HepG2 (cell line): ENCODE measurements around the gene C2orf15. TPM values are rescaled to one million over a fixed set of nuclear protein-coding genes. Genes with fewer than 3 reads are reported as not detected.

Source experiments
- ATAC-seq: fragments of 200-7000 bp; cut with Tn5 transposase; 3 replicates; pipeline ENCODE4 v1.9.1; 2020; ENCODE audit warnings: mild to moderate bottlenecking, moderate library complexity
- BruUV-seq: library from RNA; stranded (reverse); fragments of 400-500 nt; replicated peaks from 2 replicates; lab custom pipeline; 2021; lab: Mats Ljungman, UMichigan
- CTCF ChIA-PET: fragments of 300-600 bp; formaldehyde crosslinking; extraction: SDS; loops from one replicate; lab custom pipeline; 2021; ENCODE audit warnings: low total read pairs, inconsistent platforms, low intra/inter-chr PET ratio; lab: Yijun Ruan, JAX
- POLR2A ChIA-PET: fragments of 350-600 bp; sonication (Branson Sonifier 250); formaldehyde crosslinking; loops from one replicate; lab custom pipeline; 2020; ENCODE audit warnings: antibody characterized with exemption, inconsistent platforms; lab: Yijun Ruan, JAX
- DNase-seq: peaks from one replicate; pipeline ENCODE4 v3.0.0-alpha.2; 2015; ENCODE audit warnings: low spot score
- FAIRE-seq: peaks from 3 replicates; lab custom pipeline; 2011; peaks lifted over from hg19 to GRCh38; lab: Jason Lieb, UNC
- H2AFZ ChIP-seq: one replicate; pipeline ENCODE4 v1.6.1; 2011; ENCODE audit warnings: low read length, inconsistent platforms
- H3K27ac ChIP-seq: fragments of 300-600 bp; 3 replicates; pipeline ENCODE4 v1.8.0; 2011; ENCODE audit warnings: mixed run types, mild to moderate bottlenecking, mixed read lengths, low read length, inconsistent platforms; ENCODE audit not compliant: insufficient read depth; ENCODE audit errors: extremely low read length
- H3K27me3 ChIP-seq, 2 experiments: fragments of 200-600 bp in 1 of 2; 2 replicates in 1 of 2; 3 replicates in 1 of 2; pipeline versions ENCODE4 v1.6.0 to v1.8.0; 2011; ENCODE audit warnings: low read length in 2 of 2, mild to moderate bottlenecking in 2 of 2, moderate library complexity in 2 of 2, inconsistent platforms in 1 of 2; ENCODE audit not compliant: insufficient read depth in 2 of 2, control insufficient read depth in 1 of 2
- H3K36me3 ChIP-seq, 2 experiments: fragments of 200-600 bp in 1 of 2; replicated peaks in 1 of 2; 2 replicates in 1 of 2; 3 replicates in 1 of 2; pipeline versions ENCODE4 v1.5.1 to v1.8.0; 2011; ENCODE audit warnings: low read length in 2 of 2, inconsistent platforms in 1 of 2; ENCODE audit not compliant: insufficient read depth in 2 of 2, control insufficient read depth in 1 of 2
- H3K4me1 ChIP-seq: 2 replicates; pipeline ENCODE4 v1.5.1; 2012; ENCODE audit warnings: low read length, inconsistent platforms; ENCODE audit not compliant: insufficient read depth
- H3K4me2 ChIP-seq: 2 replicates; pipeline ENCODE4 v1.6.0; 2011; ENCODE audit warnings: low read depth, low read length, inconsistent platforms
- H3K4me3 ChIP-seq, 3 experiments: fragments of 200-600 bp in 1 of 3; sonication (generic), shearing (Covaris generic) in 1 of 3; replicated peaks in 1 of 3; 2 replicates each; pipeline ENCODE4 v1.5.1; 2011 to 2016; ENCODE audit warnings: low read length in 3 of 3, inconsistent platforms in 2 of 3, low read depth in 2 of 3, mild to moderate bottlenecking in 2 of 3, control low read depth in 1 of 3, mixed read lengths in 1 of 3; ENCODE audit not compliant: insufficient read depth in 1 of 3
- H3K79me2 ChIP-seq: one replicate; pipeline ENCODE4 v1.6.1; 2011; ENCODE audit warnings: low read length, inconsistent platforms; ENCODE audit not compliant: insufficient read depth
- H3K9ac ChIP-seq: 2 replicates; pipeline ENCODE4 v1.6.0; 2011; ENCODE audit warnings: mild to moderate bottlenecking, low read depth, low read length, inconsistent platforms; ENCODE audit not compliant: insufficient read depth
- H3K9me3 ChIP-seq: 2 replicates; pipeline ENCODE4 v1.5.1; 2012; ENCODE audit warnings: mild to moderate bottlenecking, low read length
- H4K20me1 ChIP-seq: 2 replicates; pipeline ENCODE4 v1.6.0; 2011; ENCODE audit warnings: inconsistent platforms, mild to moderate bottlenecking, low read length, moderate library complexity; ENCODE audit not compliant: insufficient read depth
- CEBPB ChIP-seq: IDR thresholded peaks from 2 replicates; pipeline ENCODE4 v1.6.1; 2011; ENCODE audit warnings: low read depth, low read length, improper control_type of control experiment, borderline replicate concordance
- CEBPG ChIP-seq: IDR thresholded peaks from 2 replicates; pipeline ENCODE4 v1.6.1; 2016
- JDP2 ChIP-seq: sonication (generic); formaldehyde crosslinking; IDR thresholded peaks from 2 replicates; pipeline ENCODE4 v1.8.1; 2022; ENCODE audit warnings: missing genetic modification reagents, borderline replicate concordance
- MBNL3 ChIP-seq: fragments of 250-450 bp; sonication (Bioruptor Pico); conservative IDR thresholded peaks from 2 replicates; pipeline ENCODE4 v1.8.0; 2022; ENCODE audit warnings: mild to moderate bottlenecking, inconsistent platforms
- MYC ChIP-seq: sonication (generic); formaldehyde crosslinking; IDR thresholded peaks from 2 replicates; pipeline ENCODE4 v1.9.0; 2021; ENCODE audit warnings: missing genetic modification reagents, borderline replicate concordance
- NR1H2 ChIP-seq: sonication (generic); formaldehyde crosslinking; IDR thresholded peaks from 2 replicates; pipeline ENCODE4 v1.8.1; 2022; ENCODE audit warnings: low read depth, missing genetic modification reagents, borderline replicate concordance
- ZNF232 ChIP-seq: sonication (generic); formaldehyde crosslinking; IDR thresholded peaks from 2 replicates; pipeline ENCODE4 v1.4.0; 2020; ENCODE audit warnings: missing genetic modification reagents, borderline replicate concordance
- ZNF234 ChIP-seq: sonication (generic); formaldehyde crosslinking; conservative IDR thresholded peaks from 2 replicates; pipeline ENCODE4 v1.5.1; 2020; ENCODE audit warnings: mild to moderate bottlenecking, missing genetic modification reagents
- ZNF652 ChIP-seq: IDR thresholded peaks from 2 replicates; pipeline ENCODE4 v1.6.1; 2016; ENCODE audit warnings: low read depth, borderline replicate concordance
- WGBS: methylation state at CpG from one replicate; pipeline ENCODE4 v1.1.6; 2017; ENCODE audit warnings: low lambda C conversion rate; 5-methylcytosine and 5-hydroxymethylcytosine counted together
- in situ Hi-C: cut with HindIII; loops from 2 replicates; pipeline ENCODE4 v1.10.0; 2017; ENCODE audit warnings: low pct_unique_long_range_greater_than_20kb; ENCODE audit not compliant: extremely low pct_ligation_motif_present
- intact Hi-C: fragments of 100-400 bp; cut with micrococcal nuclease; formaldehyde crosslinking; loops from one replicate; pipeline ENCODE4 v1.10.0; 2022; ENCODE audit not compliant: unreplicated experiment
- polyA plus RNA-seq, 8 experiments: library from polyadenylated mRNA; depleted of rRNA in 3 of 8; stranded (reverse) in 7 of 8; unstranded in 1 of 8; fragments of >200 nt; fragmentation: Illumina TruSeq in 4 of 8; extraction: Trizol in 4 of 8; gene quantifications; 2 replicates each; pipeline versions ENCODE4 v1.2.1 to v1.2.3, GENCODE V29; 2011 to 2016; ENCODE audit warnings: low read depth in 4 of 8, missing spikeins in 1 of 8, mixed read lengths in 1 of 8; ENCODE audit not compliant: insufficient read depth in 1 of 8
- total RNA-seq, 5 experiments: library from RNA; depleted of rRNA; stranded (reverse); fragments of >200 nt; fragmentation: Illumina TruSeq; extraction: Trizol; gene quantifications; 2 replicates each; pipeline ENCODE4 v1.2.3, GENCODE V29; 2016; ENCODE audit warnings: low read depth in 1 of 5
- TF ChIP-seq, protein P1 (sequence below): sonication (generic); formaldehyde crosslinking; IDR thresholded peaks from 2 replicates; pipeline ENCODE4 v1.4.0; 2020; ENCODE audit warnings: mild to moderate bottlenecking, missing genetic modification reagents, borderline replicate concordance
- TF ChIP-seq, protein P2 (sequence below): sonication (generic); formaldehyde crosslinking; IDR thresholded peaks from 2 replicates; pipeline ENCODE4 v1.8.0; 2022; ENCODE audit warnings: mild to moderate bottlenecking, missing genetic modification reagents, moderate library complexity

C2orf15 gene
- total and polyA plus RNA-seq, 2 of the 13 experiments (the other 11 are each of a cell fraction or from before 2014, with no cell fraction given), result 5.5 to 8.3 TPM

- Histone ChIP-seq H3K4me3 (no peak overlapping the region), H3K27ac (no peak overlapping the region), H3K27me3 (no peaks in the 10 kb centered on the region), H3K4me1 (no peaks in the 10 kb centered on the region), H3K9me3 (no peaks in the 10 kb centered on the region), H3K9ac (no peak overlapping the region), H2AFZ (peak overlapping the region; percentile 48), H3K36me3 (no peaks in the 10 kb centered on the region), H3K4me2 (peak overlapping the region; percentile 51; the same call in 1 of the 2 replicates), H3K79me2 (no peaks in the 10 kb centered on the region), H4K20me1 (no peaks in the 10 kb centered on the region)
- TF ChIP-seq CEBPG (peak; percentile 63), CEBPB (peak; percentile 90), JDP2 (CRISPR knock-in tag) (no peak), ZNF652 (CRISPR knock-in tag) (peak; percentile 91)
- TF ChIP-seq, protein P1, sequence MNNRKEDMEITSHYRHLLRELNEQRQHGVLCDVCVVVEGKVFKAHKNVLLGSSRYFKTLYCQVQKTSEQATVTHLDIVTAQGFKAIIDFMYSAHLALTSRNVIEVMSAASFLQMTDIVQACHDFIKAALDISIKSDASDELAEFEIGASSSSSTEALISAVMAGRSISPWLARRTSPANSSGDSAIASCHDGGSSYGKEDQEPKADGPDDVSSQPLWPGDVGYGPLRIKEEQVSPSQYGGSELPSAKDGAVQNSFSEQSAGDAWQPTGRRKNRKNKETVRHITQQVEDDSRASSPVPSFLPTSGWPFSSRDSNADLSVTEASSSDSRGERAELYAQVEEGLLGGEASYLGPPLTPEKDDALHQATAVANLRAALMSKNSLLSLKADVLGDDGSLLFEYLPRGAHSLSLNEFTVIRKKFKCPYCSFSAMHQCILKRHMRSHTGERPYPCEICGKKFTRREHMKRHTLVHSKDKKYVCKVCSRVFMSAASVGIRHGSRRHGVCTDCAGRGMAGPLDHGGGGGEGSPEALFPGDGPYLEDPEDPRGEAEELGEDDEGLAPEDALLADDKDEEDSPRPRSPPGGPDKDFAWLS (CRISPR knock-in tag), result no peak
- FAIRE-seq, result no peak
- in situ Hi-C loops, result no loop called here
- WGBS, result 7% methylated on average over 3 of the region's 3 CpGs
- ChIA-PET CTCF (no interaction called here), POLR2A (no interaction called here)
- BruUV-seq, result no TSS peak
- intact Hi-C loops, result no loop called here
- peak; percentile 32 for DNase-seq
- ATAC-seq, result peak; percentile 92
These were observed 39.8 kb upstream of the C2orf15 start for GRCh38 chr2:99101697-99102096.

- no peaks in the 10 kb centered on the region for H4K20me1 ChIP-seq
- WGBS, result 89% methylated on average over 2 of the region's 2 CpGs
- no peak overlapping the region for H3K9ac ChIP-seq
- no TSS peak for BruUV-seq
- no peaks in the 10 kb centered on the region for H3K36me3 ChIP-seq
- in situ Hi-C loops, result no loop called here
- no peak overlapping the region for H3K4me3 ChIP-seq
- FAIRE-seq (no peak), ATAC-seq (no peak), DNase-seq (no peak)
- no peak overlapping the region for H2AFZ ChIP-seq
- H3K4me2 ChIP-seq, result no peak overlapping the region
- H3K4me1 ChIP-seq, result no peaks in the 10 kb centered on the region
- no peaks in the 10 kb centered on the region for H3K9me3 ChIP-seq
- intact Hi-C loops, result no loop called here
- no peak for TF ChIP-seq ZNF234 (CRISPR knock-in tag)
- no peak for TF ChIP-seq NR1H2 (CRISPR knock-in tag)
- TF ChIP-seq MBNL3 (CRISPR knock-in tag), result no peak
- TF ChIP-seq, protein P2, sequence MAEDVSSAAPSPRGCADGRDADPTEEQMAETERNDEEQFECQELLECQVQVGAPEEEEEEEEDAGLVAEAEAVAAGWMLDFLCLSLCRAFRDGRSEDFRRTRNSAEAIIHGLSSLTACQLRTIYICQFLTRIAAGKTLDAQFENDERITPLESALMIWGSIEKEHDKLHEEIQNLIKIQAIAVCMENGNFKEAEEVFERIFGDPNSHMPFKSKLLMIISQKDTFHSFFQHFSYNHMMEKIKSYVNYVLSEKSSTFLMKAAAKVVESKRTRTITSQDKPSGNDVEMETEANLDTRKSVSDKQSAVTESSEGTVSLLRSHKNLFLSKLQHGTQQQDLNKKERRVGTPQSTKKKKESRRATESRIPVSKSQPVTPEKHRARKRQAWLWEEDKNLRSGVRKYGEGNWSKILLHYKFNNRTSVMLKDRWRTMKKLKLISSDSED, result no peak
- TF ChIP-seq ZNF232 (CRISPR knock-in tag), result no peak
- TF ChIP-seq MYC, result no peak
- H3K79me2 ChIP-seq, result no peaks in the 10 kb centered on the region
- POLR2A ChIA-PET, result no interaction called here
- H3K27ac ChIP-seq, result no peak overlapping the region
- no peaks in the 10 kb centered on the region for H3K27me3 ChIP-seq
- CTCF ChIA-PET, result no interaction called here
These were observed 37.5 kb upstream of the C2orf15 start for GRCh38 chr2:99104006-99104405.
